Thymus (tissue), 11 donors: ENCODE measurements around the gene CT83. TPM values are rescaled to one million over a fixed set of nuclear protein-coding genes. Genes with fewer than 3 reads are reported as not detected.

Experiments
- DNase-seq, 9 donors: peaks; one replicate each; pipeline ENCODE4 v3.0.0-alpha.2; 2013; ENCODE audit warnings: low spot score in 9 of 9, low read depth in 6 of 9, missing footprints in 1 of 9
- H3K27ac ChIP-seq, 2 donors: one replicate each; pipeline ENCODE4 v1.5.1; 2013; ENCODE audit warnings: control low read depth in 1 of 2, low read depth in 1 of 2, low read length in 1 of 2, mild to moderate bottlenecking in 1 of 2, moderate library complexity in 1 of 2
- H3K27me3 ChIP-seq, 2 donors: one replicate each; pipeline ENCODE4 v1.5.1; 2013; ENCODE audit warnings: low read length in 1 of 2; ENCODE audit not compliant: control insufficient read depth in 2 of 2, insufficient read depth in 1 of 2
- H3K36me3 ChIP-seq, 2 donors: one replicate each; pipeline ENCODE4 v1.5.1; 2013; ENCODE audit warnings: low read length in 1 of 2, mild to moderate bottlenecking in 1 of 2, moderate library complexity in 1 of 2; ENCODE audit not compliant: control insufficient read depth in 2 of 2, insufficient read depth in 2 of 2
- H3K4me1 ChIP-seq, 2 donors: one replicate each; pipeline ENCODE4 v1.5.1; 2013; ENCODE audit warnings: low read length in 2 of 2; ENCODE audit not compliant: control insufficient read depth in 2 of 2, insufficient read depth in 2 of 2
- H3K4me3 ChIP-seq, 2 donors: one replicate each; pipeline ENCODE4 v1.5.1; 2013; ENCODE audit warnings: low read length in 2 of 2, control low read depth in 1 of 2, mild to moderate bottlenecking in 1 of 2
- H3K9me3 ChIP-seq, 2 donors: one replicate each; pipeline ENCODE4 v1.5.1; 2013; ENCODE audit warnings: low read length in 1 of 2, mild to moderate bottlenecking in 1 of 2; ENCODE audit not compliant: control insufficient read depth in 2 of 2, insufficient read depth in 1 of 2
- WGBS: extraction: QIAGEN DNeasy Blood & Tissue Kit; methylation state at CpG from one replicate; pipeline ENCODE4 v1.1.7; 2013; 5-methylcytosine and 5-hydroxymethylcytosine counted together
- polyA plus RNA-seq: library from polyadenylated mRNA; stranded (reverse); fragments of 200-250 nt; gene quantifications from one replicate; pipeline ENCODE4 v1.2.3, GENCODE V29; 2013
- total RNA-seq: library from RNA; stranded (reverse); fragments of 120-200 nt; gene quantifications from one replicate; pipeline ENCODE4 v1.2.4, GENCODE V29; 2013
- donor health status: healthy.

The CT83 gene
- total and polyA plus RNA-seq, 2 donors = not detected

- no peaks in the 10 kb centered on the region for H3K4me1 ChIP-seq
- DNase-seq = no peak
- H3K4me3 ChIP-seq = no peak overlapping the region
- no peaks in the 10 kb centered on the region for H3K36me3 ChIP-seq
- no peaks in the 10 kb centered on the region for H3K27me3 ChIP-seq
- no peak overlapping the region for H3K27ac ChIP-seq
- 77% methylated on average over 4 of the region's 4 CpGs for WGBS
- no peaks in the 10 kb centered on the region for H3K9me3 ChIP-seq
Measured at GRCh38 chrX:116417968-116418367, 44.8 kb downstream of the CT83 start.

GRCh38 chrX:116417214-116417613, 45.6 kb downstream of the CT83 start:
- WGBS = 98% methylated on average over 1 of the region's 1 CpG
- Histone ChIP-seq H3K36me3 (no peaks in the 10 kb centered on the region), H3K4me1 (no peaks in the 10 kb centered on the region), H3K27me3 (no peaks in the 10 kb centered on the region), H3K4me3 (no peak overlapping the region), H3K27ac (no peak overlapping the region), H3K9me3 (no peaks in the 10 kb centered on the region)
- DNase-seq = no peak

- H3K4me3 ChIP-seq = no peak overlapping the region
- no peak overlapping the region for H3K27ac ChIP-seq
- H3K9me3 ChIP-seq = peaks cover 0 to 3% of the 10 kb centered on the region in 2 donors
- WGBS = 68% methylated on average over 1 of the region's 1 CpG
- no peaks in the 10 kb centered on the region for H3K4me1 ChIP-seq
- no peak for DNase-seq
- H3K27me3 ChIP-seq = no peaks in the 10 kb centered on the region
- H3K36me3 ChIP-seq = no peaks in the 10 kb centered on the region
Measured at GRCh38 chrX:116413273-116413672, 49.5 kb downstream of the CT83 start.

Other genes with a start within 250 kb of the CT83 start
- 0.09 TPM for gene SLC6A14, start 26.4 kb downstream of the CT83 start, total RNA-seq
- 0.09 TPM for gene SLC6A14, start 26.4 kb downstream of the CT83 start, polyA plus RNA-seq